NB4 (cell line): Measurements from ENCODE around the gene SLC25A43.

ENCODE experiments used
- DNase-seq: peaks from one replicate; pipeline ENCODE4 v3.0.0; 2010; ENCODE audit warnings: low read depth
- H3K4me3 ChIP-seq: one replicate; pipeline ENCODE4 v1.5.1; 2011; ENCODE audit warnings: mild to moderate bottlenecking, low read depth, low read length, moderate library complexity
- CTCF ChIP-seq: IDR thresholded peaks from one replicate; pipeline ENCODE4 v1.5.1; 2012; ENCODE audit warnings: low read depth, low read length
- MYC ChIP-seq: IDR thresholded peaks from 2 replicates; pipeline ENCODE4 v1.6.1; 2011; ENCODE audit warnings: low read depth, low read length
- POLR2A ChIP-seq: IDR thresholded peaks from 2 replicates; pipeline ENCODE4 v1.6.1; 2011; ENCODE audit warnings: mild to moderate bottlenecking; ENCODE audit not compliant: insufficient read length; ENCODE audit errors: extremely low read depth
- TF ChIP-seq, protein P1 (sequence below): IDR thresholded peaks from 2 replicates; pipeline ENCODE4 v1.6.1; 2011; ENCODE audit warnings: low read depth, low read length

The SLC25A43 gene

DNA sequence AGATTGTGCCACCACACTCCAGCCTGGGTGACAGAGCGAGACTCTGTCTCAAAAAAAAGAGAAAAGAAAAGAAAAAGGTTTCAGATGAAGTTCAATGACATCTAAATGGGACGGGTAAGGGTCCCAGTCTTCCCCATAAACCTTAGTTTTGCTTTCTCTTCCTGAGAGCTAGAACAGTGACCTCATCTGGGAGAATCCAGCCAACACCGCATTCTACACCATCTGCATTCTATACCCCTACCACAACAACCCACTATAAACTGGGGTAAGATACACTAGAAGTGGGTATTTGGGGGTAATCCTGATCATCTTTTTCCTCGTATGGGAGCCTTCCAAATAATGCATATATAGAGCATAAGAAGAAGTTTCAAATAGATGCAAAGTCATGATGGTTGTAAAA, 18.2 kb downstream of the SLC25A43 start:
- DNase-seq = no peak
- no peak overlapping the region for H3K4me3 ChIP-seq
- TF ChIP-seq MYC (no peak), POLR2A (no peak)
- TF ChIP-seq, protein P1, sequence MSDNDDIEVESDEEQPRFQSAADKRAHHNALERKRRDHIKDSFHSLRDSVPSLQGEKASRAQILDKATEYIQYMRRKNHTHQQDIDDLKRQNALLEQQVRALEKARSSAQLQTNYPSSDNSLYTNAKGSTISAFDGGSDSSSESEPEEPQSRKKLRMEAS = no peak

DNA sequence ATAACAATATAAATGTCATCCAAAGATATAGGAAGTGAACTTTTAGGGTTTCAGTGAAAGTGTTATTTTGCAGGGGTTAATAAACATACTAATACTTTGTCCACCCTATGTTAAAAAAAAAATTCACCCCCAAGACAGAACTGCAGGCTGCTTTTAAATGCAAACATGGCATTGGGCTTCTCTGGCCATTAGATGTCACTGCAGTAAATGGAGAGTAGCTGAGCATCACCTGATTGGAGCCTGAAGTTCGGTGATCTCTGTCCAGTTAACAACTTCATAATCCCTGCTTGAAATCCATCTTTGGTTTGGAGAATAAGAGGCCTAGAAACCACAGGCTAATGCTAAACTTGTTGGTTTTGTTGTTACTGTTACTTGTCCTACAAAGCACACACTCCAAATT, 18.7 kb downstream of the SLC25A43 start:
- DNase-seq = peak; percentile 40
- TF ChIP-seq, protein P1 = no peak
- TF ChIP-seq CTCF = peak; percentile 33
- H3K4me3 ChIP-seq = no peak overlapping the region

- TF ChIP-seq POLR2A = no peak
- no peak for TF ChIP-seq CTCF
- TF ChIP-seq, protein P1 = no peak
- no peak for TF ChIP-seq MYC
- H3K4me3 ChIP-seq = no peak overlapping the region
- no peak for DNase-seq
These were observed 20.0 kb downstream of the SLC25A43 start for GRCh38 chrX:119419146-119419545.

GRCh38 chrX:119419898-119420297, 20.8 kb downstream of the SLC25A43 start:
- H3K4me3 ChIP-seq = no peak overlapping the region
- TF ChIP-seq, protein P1 = no peak
- TF ChIP-seq POLR2A = no peak
- no peak for TF ChIP-seq MYC
- TF ChIP-seq CTCF = no peak
- DNase-seq = no peak

DNA sequence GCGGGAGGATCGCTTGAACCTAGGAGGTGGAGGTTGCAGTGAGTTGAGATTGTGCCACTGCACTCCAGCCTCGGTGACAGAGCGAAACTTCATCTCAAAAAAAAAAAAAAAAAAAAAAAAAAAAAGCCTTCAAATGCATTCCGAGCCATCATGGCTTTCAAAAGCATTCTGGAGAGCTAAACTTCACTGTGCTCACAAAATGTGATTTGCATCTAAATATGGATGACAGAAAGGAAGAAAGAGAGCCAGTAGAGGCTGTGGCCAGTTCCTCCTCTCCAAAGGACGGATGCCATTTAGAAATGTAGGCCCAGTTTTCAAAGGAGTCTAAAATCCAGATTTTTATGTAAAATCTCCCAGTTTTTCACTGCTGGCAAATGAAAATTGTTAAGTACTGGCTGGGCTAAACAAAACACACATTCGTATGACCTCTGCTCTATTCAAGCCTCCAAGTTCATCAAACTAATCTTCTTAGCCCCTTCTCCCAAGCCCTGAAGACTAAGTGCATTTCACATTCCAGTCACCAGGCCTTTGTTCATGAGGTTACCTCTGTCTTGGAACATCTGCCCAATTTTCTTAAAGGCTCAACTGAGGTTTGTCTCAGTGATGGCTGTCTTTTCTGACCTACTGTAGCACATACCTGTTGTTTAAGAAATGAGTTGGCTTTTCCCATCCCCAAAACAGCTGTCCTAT, 22.0 kb downstream of the SLC25A43 start:
- no peak for DNase-seq
- TF ChIP-seq MYC (no peak), POLR2A (no peak), CTCF (no peak)
- TF ChIP-seq, protein P1 = no peak
- no peak overlapping the region for H3K4me3 ChIP-seq

GRCh38 chrX:119423631-119424030, 24.5 kb downstream of the SLC25A43 start:
- no peak for DNase-seq
- H3K4me3 ChIP-seq = no peak overlapping the region
- TF ChIP-seq POLR2A = no peak
- no peak for TF ChIP-seq CTCF
- no peak for TF ChIP-seq MYC
- TF ChIP-seq, protein P1 = no peak
